K562 (cell line): ENCODE results near the gene ETS2. TPM values are rescaled to one million over a fixed set of nuclear protein-coding genes. Genes with fewer than 3 reads are reported as not detected.
A peak's percentile ranks its signal among the peaks of the same experiment; 100 is the strongest.

Experiments used
- ATAC-seq: fragments of 200-7000 bp; cut with Tn5 transposase; 3 replicates; pipeline ENCODE4 v1.9.1; 2020; ENCODE audit warnings: moderate library complexity
- Bru-seq: library from RNA; stranded (reverse); fragments of 400-500 nt; gene quantifications from one replicate; lab custom pipeline; 2021; lab: Mats Ljungman, UMichigan
- BruChase-seq, 2 experiments: library from RNA; stranded (reverse); fragments of 400-500 nt; gene quantifications; one replicate each; lab custom pipeline; 2021; lab: Mats Ljungman, UMichigan
- BruUV-seq: library from RNA; stranded (reverse); fragments of 400-500 nt; replicated peaks from 2 replicates; lab custom pipeline; 2021; lab: Mats Ljungman, UMichigan
- CTCF ChIA-PET: fragments of 300-600 bp; formaldehyde crosslinking; extraction: SDS; loops from one replicate; lab custom pipeline; 2021; ENCODE audit warnings: low intra/inter-chr PET ratio; lab: Yijun Ruan, JAX
- POLR2A ChIA-PET: fragments of 300-600, 350-650 bp; sonication (Branson Sonifier 250); formaldehyde crosslinking; extraction: SDS; loops from one replicate; lab custom pipeline; 2021; ENCODE audit warnings: antibody characterized with exemption, inconsistent platforms; lab: Yijun Ruan, JAX
- DNase-seq, 4 experiments: peaks; one replicate each; pipeline versions ENCODE4 v3.0.0 to v3.0.0-alpha.2; 2011 to 2018; ENCODE audit warnings: low spot score in 3 of 4, mixed read lengths in 3 of 4; ENCODE audit errors: extremely low read depth in 1 of 4
- FAIRE-seq: peaks from 2 replicates; lab custom pipeline; 2011; peaks lifted over from hg19 to GRCh38; lab: Jason Lieb, UNC
- H2AFZ ChIP-seq: 2 replicates; pipeline ENCODE4 v1.6.0; 2011; ENCODE audit warnings: low read depth, low read length, control low read depth, inconsistent platforms
- H3K27ac ChIP-seq: fragments of 200-600 bp; 3 replicates; pipeline ENCODE4 v1.8.0; 2011; ENCODE audit warnings: low read depth, mild to moderate bottlenecking, control low read depth, inconsistent platforms, low read length, moderate library complexity, mixed read lengths; ENCODE audit errors: extremely low read depth
- H3K27me3 ChIP-seq, 2 experiments: fragments of 300-600 bp in 1 of 2; 2 replicates in 1 of 2; 3 replicates in 1 of 2; pipeline versions ENCODE4 v1.6.0 to v1.8.0; 2011; ENCODE audit warnings: inconsistent platforms in 2 of 2, low read length in 2 of 2, mild to moderate bottlenecking in 1 of 2, mixed read lengths in 1 of 2, moderate library complexity in 1 of 2; ENCODE audit not compliant: control insufficient read depth in 2 of 2, insufficient read depth in 2 of 2
- H3K36me3 ChIP-seq: fragments of 300-600 bp; 3 replicates; pipeline ENCODE4 v1.8.0; 2011; ENCODE audit warnings: mild to moderate bottlenecking, low read length, inconsistent platforms; ENCODE audit not compliant: control insufficient read depth, insufficient read depth
- H3K4me1 ChIP-seq, 2 experiments: fragments of 200-600 bp in 1 of 2; replicated peaks in 1 of 2; 2 replicates in 1 of 2; 3 replicates in 1 of 2; pipeline versions ENCODE4 v1.5.1 to v1.8.0; 2011; ENCODE audit warnings: inconsistent platforms in 2 of 2, low read length in 2 of 2, mild to moderate bottlenecking in 1 of 2, mixed read lengths in 1 of 2, moderate library complexity in 1 of 2; ENCODE audit not compliant: control insufficient read depth in 2 of 2, insufficient read depth in 2 of 2
- H3K4me2 ChIP-seq: 2 replicates; pipeline ENCODE4 v1.6.1; 2011; ENCODE audit warnings: low read length, control low read depth, inconsistent platforms, mixed read lengths; ENCODE audit not compliant: insufficient read depth
- H3K4me3 ChIP-seq: fragments of 200-600 bp; sonication (generic), shearing (Covaris generic); 2 replicates; pipeline ENCODE4 v1.5.1; 2016; ENCODE audit warnings: control low read depth, inconsistent platforms
- H3K79me2 ChIP-seq: fragments of 200-600 bp; 3 replicates; pipeline ENCODE4 v1.8.0; 2011; ENCODE audit warnings: low read length, inconsistent platforms; ENCODE audit not compliant: control insufficient read depth, insufficient read depth
- H3K9ac ChIP-seq, 2 experiments: 2 replicates each; pipeline versions ENCODE4 v1.6.0 to v1.6.1; 2011; ENCODE audit warnings: low read depth in 2 of 2, low read length in 2 of 2, control low read depth in 1 of 2, inconsistent platforms in 1 of 2, mild to moderate bottlenecking in 1 of 2, mixed read lengths in 1 of 2; ENCODE audit not compliant: insufficient read depth in 1 of 2
- H3K9me1 ChIP-seq: one replicate; pipeline ENCODE4 v1.6.0; 2011; ENCODE audit warnings: inconsistent platforms, mild to moderate bottlenecking, low read length, moderate library complexity; ENCODE audit not compliant: control insufficient read depth, insufficient read depth
- H3K9me3 ChIP-seq: replicated peaks from 2 replicates; pipeline ENCODE4 v1.5.1; 2011; ENCODE audit warnings: low read depth, low read length, inconsistent platforms; ENCODE audit not compliant: control insufficient read depth, insufficient read depth
- H4K20me1 ChIP-seq: replicated peaks from 2 replicates; pipeline ENCODE4 v1.6.1; 2011; ENCODE audit warnings: low read length, inconsistent platforms, mixed read lengths; ENCODE audit not compliant: control insufficient read depth, insufficient read depth
- ARID1B ChIP-seq: fragments of 450-650 bp; IDR thresholded peaks from 2 replicates; pipeline ENCODE4 v1.6.1; 2016; ENCODE audit warnings: antibody characterized with exemption, mild to moderate bottlenecking, inconsistent platforms
- HNRNPL ChIP-seq: fragments of 200-400 bp; formaldehyde crosslinking; IDR thresholded peaks from 2 replicates; pipeline ENCODE4 v1.6.1; 2017; ENCODE audit warnings: low read depth, mild to moderate bottlenecking, low read length
- ILF3 ChIP-seq: fragments of 450-650 bp; IDR thresholded peaks from 2 replicates; pipeline ENCODE4 v1.6.1; 2018; ENCODE audit warnings: antibody characterized with exemption, mild to moderate bottlenecking, moderate library complexity, borderline replicate concordance
- MYBL2 ChIP-seq, 2 experiments: fragments of 450-650 bp in 1 of 2; sonication (generic) in 1 of 2; formaldehyde crosslinking in 1 of 2; IDR thresholded peaks; 2 replicates each; pipeline versions ENCODE4 v1.6.1 to v1.8.1; 2017 to 2022; ENCODE audit warnings: borderline replicate concordance in 1 of 2, inconsistent platforms in 1 of 2, low read depth in 1 of 2, mild to moderate bottlenecking in 1 of 2, missing genetic modification reagents in 1 of 2, moderate library complexity in 1 of 2
- RB1 ChIP-seq: fragments of 450-650 bp; IDR thresholded peaks from 2 replicates; pipeline ENCODE4 v1.6.1; 2017; ENCODE audit warnings: low read depth, mild to moderate bottlenecking
- TCF7 ChIP-seq: sonication (generic); IDR thresholded peaks from 2 replicates; pipeline ENCODE4 v1.6.1; 2016; ENCODE audit warnings: antibody characterized with exemption, borderline replicate concordance
- ZNF184 ChIP-seq: sonication (generic); formaldehyde crosslinking; IDR thresholded peaks from 2 replicates; pipeline ENCODE4 v1.5.0; 2020; ENCODE audit warnings: missing genetic modification reagents
- ZNF354B ChIP-seq: fragments of 250-450 bp; sonication (Bioruptor Pico); IDR thresholded peaks from 2 replicates; pipeline ENCODE4 v1.4.0; 2020
- WGBS: fragments of 100-300 bp; shearing (Covaris generic); methylation state at CpG from one replicate; pipeline ENCODE4 v1.1.6; 2016; ENCODE audit warnings: low coverage, mixed read lengths; ENCODE audit not compliant: insufficient coverage; ENCODE audit errors: missing lambda C conversion rate; 5-methylcytosine and 5-hydroxymethylcytosine counted together
- in situ Hi-C: fragments of 300-500 bp; cut with MboI; formaldehyde crosslinking; loops from 4 replicates; pipeline ENCODE4 v1.15.0; 2018; ENCODE audit warnings: inconsistent platforms, mixed read lengths
- intact Hi-C: fragments of 100-400 bp; cut with micrococcal nuclease; formaldehyde crosslinking; loops from 2 replicates; pipeline ENCODE4 v1.14.2; 2022
- long read RNA-seq, 3 experiments: library from polyadenylated mRNA in 2 of 3; library from RNA in 1 of 3; unstranded in 2 of 3; stranded (forward) in 1 of 3; transcript quantifications; one replicate each; pipeline ENCODE4 v2.0.0, GENCODE V29; 2019 to 2022
- polyA minus RNA-seq, 3 experiments: library from RNA; depleted of rRNA, polyadenylated mRNA; stranded (reverse); fragments of >200 nt; gene quantifications; 2 replicates each; pipeline ENCODE4 v1.2.3, GENCODE V29; 2011
- polyA plus RNA-seq, 8 experiments: library from polyadenylated mRNA; depleted of rRNA in 4 of 8; stranded (reverse) in 5 of 8; unstranded in 3 of 8; fragments of >200 nt; fragmentation: Nextera tagmentation in 2 of 8; fragmentation: Illumina TruSeq in 1 of 8; extraction: Ambion mirVana in 2 of 8; extraction: Trizol in 1 of 8; gene quantifications; 2 replicates each; pipeline versions ENCODE4 v1.2.1 to v1.2.3, GENCODE V29; 2011 to 2014; ENCODE audit warnings: inconsistent platforms in 1 of 8, missing spikeins in 1 of 8
- total RNA-seq, 7 experiments: library from RNA; depleted of rRNA in 6 of 7; stranded (reverse); fragments of >200 nt in 6 of 7; fragmentation: Illumina TruSeq in 2 of 7; extraction: Trizol in 2 of 7; gene quantifications; 2 replicates each; pipeline versions ENCODE4 v1.2.1 to v1.2.3, GENCODE V29; 2011 to 2021; ENCODE audit warnings: low replicate concordance in 1 of 7
- TF ChIP-seq, protein P1 (sequence below): IDR thresholded peaks from 3 replicates; pipeline ENCODE4 v1.6.1; 2011; ENCODE audit warnings: borderline replicate concordance, mild to moderate bottlenecking, moderate library complexity; ENCODE audit not compliant: insufficient read length; ENCODE audit errors: extremely low read depth

ETS2 gene
- 11.0 and 16.7 TPM in 2 replicates for total RNA-seq (2011; cell fraction: chromatin; rRNA removed; ENCODE audit: low replicate concordance)
- 10.9 and 16.3 TPM in 2 replicates for total RNA-seq (2011; cell fraction: nucleolus; rRNA removed)
- total RNA-seq (2011; cell fraction: nucleoplasm; rRNA removed), result 9.7 and 11.9 TPM in 2 replicates
- total RNA-seq (2014; rRNA removed) (12.2 and 13.1 TPM in 2 replicates), total RNA-seq (2014; rRNA removed; fragmentation: Illumina TruSeq; extraction: Trizol) (11.2 and 11.5 TPM in 2 replicates), total RNA-seq (2015; rRNA removed; fragmentation: Illumina TruSeq; extraction: Trizol) (14.0 and 15.4 TPM in 2 replicates), total RNA-seq (2021) (24.4 and 26.2 TPM in 2 replicates), polyA plus RNA-seq (2011; rRNA removed) (8.7 and 10.5 TPM in 2 replicates), polyA plus RNA-seq (2014; fragmentation: Illumina TruSeq; extraction: Trizol) (17.9 and 24.2 TPM in 2 replicates), polyA plus RNA-seq (2014; fragmentation: Nextera tagmentation; extraction: Ambion mirVana) (1 to 10 TPM; 1.7 to 2.2 TPM), polyA plus RNA-seq (2014; rRNA removed) (12.8 and 13.7 TPM in 2 replicates), polyA minus RNA-seq (2011; rRNA and poly(A)+ RNA removed) (6.7 and 7.2 TPM in 2 replicates), Bru-seq, nascent RNA (percentile 94 among the genes with signal in this experiment), BruChase-seq, experiment 1, labeled RNA remaining after a 2-hour chase (percentile 82 among the genes with signal in this experiment), BruChase-seq, experiment 2, labeled RNA remaining after a 6-hour chase (percentile 82 among the genes with signal in this experiment)
- polyA plus RNA-seq (2011; cell fraction: cytosol; rRNA removed), result 5.4 and 6.5 TPM in 2 replicates
- 17.0 and 22.9 TPM in 2 replicates for polyA plus RNA-seq (2011; cell fraction: nucleus; rRNA removed)
- polyA plus RNA-seq (2012), result 12.5 and 19.4 TPM in 2 replicates
- 7.4 and 11.6 TPM in 2 replicates for polyA minus RNA-seq (2011; cell fraction: cytosol; rRNA and poly(A)+ RNA removed)
- polyA minus RNA-seq (2011; cell fraction: nucleus; rRNA and poly(A)+ RNA removed), result 9.2 and 9.9 TPM in 2 replicates
- long read RNA-seq, experiment 1, transcript ETS2-202 (10 exons, 3,766 nt), result major isoform, 17 of 72 reads
- long read RNA-seq, experiment 1, partial matches to known transcripts, result 53 of 72 reads
- long read RNA-seq, experiment 1, other reads (novel, unspliced or antisense), result 2 of 72 reads
- long read RNA-seq, experiment 2, transcript ETS2-202 (10 exons, 3,766 nt), result major isoform, 8 of 21 reads
- long read RNA-seq, experiment 2, partial matches to known transcripts, result 12 of 21 reads
- long read RNA-seq, experiment 2, other reads (novel, unspliced or antisense), result 1 of 21 reads
- long read RNA-seq, experiment 3, transcript ETS2-202 (10 exons, 3,766 nt), result major isoform, 12 of 13 reads
- long read RNA-seq, experiment 3, partial matches to known transcripts, result 0 of 13 reads
- long read RNA-seq, experiment 3, other reads (novel, unspliced or antisense), result 1 of 13 reads

DNA sequence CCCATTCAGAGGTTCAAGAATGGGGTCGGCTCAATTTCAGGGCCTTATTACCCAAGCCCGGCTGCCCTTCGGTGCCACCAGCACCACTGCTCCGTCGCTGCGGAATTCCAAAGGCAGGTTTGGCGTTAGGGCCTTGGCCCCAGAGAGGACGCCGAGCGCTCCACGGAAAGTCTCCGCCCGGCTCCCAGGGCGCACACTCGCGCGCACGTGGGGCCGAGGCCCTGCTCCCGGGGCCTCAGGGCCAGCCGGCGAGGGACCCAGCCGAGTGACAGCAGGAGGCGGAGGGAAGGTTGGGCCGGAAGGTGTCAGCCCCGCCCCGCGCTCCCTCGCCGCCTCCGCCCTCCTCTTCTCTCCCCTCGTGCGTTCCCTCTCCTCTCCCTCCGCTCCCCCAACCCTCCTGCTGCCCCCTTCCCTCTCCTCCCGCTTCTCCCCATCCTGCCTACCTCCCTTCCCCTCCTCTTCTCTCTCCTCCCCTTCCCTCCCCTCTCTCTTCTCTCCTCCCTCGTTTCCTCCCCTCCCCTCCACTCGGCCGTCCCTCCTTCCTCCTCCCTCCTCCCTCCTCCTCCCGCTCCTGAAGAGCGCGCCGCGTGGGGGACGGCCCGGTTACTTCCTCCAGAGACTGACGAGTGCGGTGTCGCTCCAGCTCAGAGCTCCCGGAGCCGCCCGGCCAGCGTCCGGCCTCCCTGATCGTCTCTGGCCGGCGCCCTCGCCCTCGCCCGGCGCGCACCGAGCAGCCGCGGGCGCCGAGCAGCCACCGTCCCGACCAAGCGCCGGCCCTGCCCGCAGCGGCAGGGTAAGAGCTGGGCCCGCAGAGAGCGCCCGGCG is at the start of gene ETS2:
Gene ETS2 (plus strand): TSS at position 602 of the 825 bp plus-strand sequence. CDS start 4,106 bp downstream, outside the sequence.
- Histone ChIP-seq H3K4me2 (peak within 1 kb of the TSS; percentile 84), H3K9me3 (no peaks in the 10 kb centered on the region), H3K9me1 (peaks cover 4% of the 10 kb centered on the region), H3K4me1 (peaks cover 43 to 45% of the 10 kb centered on the region in 2 experiments), H3K9ac (peak within 1 kb of the TSS; percentile 75 to 95), H3K27me3 (no peaks in the 10 kb centered on the region; a peak in 1 of 5 replicates), H3K36me3 (peaks cover 29% of the 10 kb centered on the region; the same call in 2 of the 3 replicates), H2AFZ (peak within 1 kb of the TSS; percentile 96), H3K4me3 (peak within 1 kb of the TSS; percentile 69), H3K79me2 (peaks cover 34% of the 10 kb centered on the region), H3K27ac (peak within 1 kb of the TSS; percentile 84), H4K20me1 (0 out of 2 replicates have a peak, but pooled peaks cover 12% of the 10 kb centered on the region)
- under 1% methylated on average over 48 of the region's 76 CpGs for WGBS
- ATAC-seq (peak; percentile 89), FAIRE-seq (peak; percentile 85), DNase-seq (peak; percentile 93 to 97 (median 95))
- TSS peak; percentile 93 for BruUV-seq
- intact Hi-C loops (loop anchor here (2.0 to 10.0 kb wide), 4 partner anchors 25 to 332 kb away; no protein-coding TSS in a partner anchor), in situ Hi-C loops (no loop called here)
- POLR2A ChIA-PET, result interaction anchor here (0.7 to 5.5 kb wide), 6 partner anchors 10 to 635 kb away, joined by 3 to 38 read pairs (median 4); no protein-coding TSS in a partner anchor
- CTCF ChIA-PET, result interaction anchor here (0.6 to 0.7 kb wide), 3 partner anchors 25 to 218 kb away, joined by 3 read pairs; no protein-coding TSS in a partner anchor
- no peak for TF ChIP-seq MYBL2 (IDR thresholded peaks at IDR 0.05; ENCODE audit: low read depth)
- TF ChIP-seq MYBL2 (CRISPR knock-in tag; IDR thresholded peaks at IDR 0.05; ENCODE audit: borderline replicate concordance), result no peak
- TF ChIP-seq RB1, result peak; percentile 75
- TF ChIP-seq TCF7, result no peak
- TF ChIP-seq, protein P1, sequence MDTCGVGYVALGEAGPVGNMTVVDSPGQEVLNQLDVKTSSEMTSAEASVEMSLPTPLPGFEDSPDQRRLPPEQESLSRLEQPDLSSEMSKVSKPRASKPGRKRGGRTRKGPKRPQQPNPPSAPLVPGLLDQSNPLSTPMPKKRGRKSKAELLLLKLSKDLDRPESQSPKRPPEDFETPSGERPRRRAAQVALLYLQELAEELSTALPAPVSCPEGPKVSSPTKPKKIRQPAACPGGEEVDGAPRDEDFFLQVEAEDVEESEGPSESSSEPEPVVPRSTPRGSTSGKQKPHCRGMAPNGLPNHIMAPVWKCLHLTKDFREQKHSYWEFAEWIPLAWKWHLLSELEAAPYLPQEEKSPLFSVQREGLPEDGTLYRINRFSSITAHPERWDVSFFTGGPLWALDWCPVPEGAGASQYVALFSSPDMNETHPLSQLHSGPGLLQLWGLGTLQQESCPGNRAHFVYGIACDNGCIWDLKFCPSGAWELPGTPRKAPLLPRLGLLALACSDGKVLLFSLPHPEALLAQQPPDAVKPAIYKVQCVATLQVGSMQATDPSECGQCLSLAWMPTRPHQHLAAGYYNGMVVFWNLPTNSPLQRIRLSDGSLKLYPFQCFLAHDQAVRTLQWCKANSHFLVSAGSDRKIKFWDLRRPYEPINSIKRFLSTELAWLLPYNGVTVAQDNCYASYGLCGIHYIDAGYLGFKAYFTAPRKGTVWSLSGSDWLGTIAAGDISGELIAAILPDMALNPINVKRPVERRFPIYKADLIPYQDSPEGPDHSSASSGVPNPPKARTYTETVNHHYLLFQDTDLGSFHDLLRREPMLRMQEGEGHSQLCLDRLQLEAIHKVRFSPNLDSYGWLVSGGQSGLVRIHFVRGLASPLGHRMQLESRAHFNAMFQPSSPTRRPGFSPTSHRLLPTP, result no peak
- TF ChIP-seq ARID1B, result peak; percentile 77
- no peak for TF ChIP-seq ZNF354B (CRISPR knock-in tag)
- TF ChIP-seq HNRNPL, result peak; percentile 78; the same call in 1 of the 2 replicates
- TF ChIP-seq ZNF184 (CRISPR knock-in tag), result no peak
- peak; percentile 85; the same call in 1 of the 2 replicates for TF ChIP-seq ILF3
